Stomach (tissue), 9 donors: Measurements from ENCODE around the gene ORC1. TPM values are rescaled to one million over a fixed set of nuclear protein-coding genes. Genes with fewer than 3 reads are reported as not detected.

Source experiments
- DNase-seq, 2 donors: peaks; one replicate each; pipeline versions ENCODE4 v3.0.0 to v3.0.0-alpha.2; 2013 to 2019
- H3K27ac ChIP-seq, 5 donors: fragments of 200-600 bp in 4 of 5; sonication (generic) in 4 of 5; one replicate each; pipeline ENCODE4 v1.5.1; 2013 to 2019; ENCODE audit warnings: mild to moderate bottlenecking in 1 of 5, moderate library complexity in 1 of 5
- H3K27me3 ChIP-seq, 3 donors: fragments of 200-600 bp; sonication (generic); one replicate each; pipeline ENCODE4 v1.5.1; 2017 to 2019; ENCODE audit warnings: mixed run types in 1 of 3
- H3K36me3 ChIP-seq, 4 donors: fragments of 200-600 bp; sonication (generic); 1 replicate in 3 of 4; 2 replicates in 1 of 4; pipeline ENCODE4 v1.5.1; 2016 to 2019
- H3K4me1 ChIP-seq, 4 donors: fragments of 200-600 bp; sonication (generic); one replicate each; pipeline ENCODE4 v1.5.1; 2016 to 2019
- H3K4me3 ChIP-seq, 4 donors: fragments of 200-600 bp; sonication (generic) in 3 of 4; one replicate each; pipeline ENCODE4 v1.5.1; 2016 to 2019; ENCODE audit warnings: mild to moderate bottlenecking in 1 of 4
- H3K9me3 ChIP-seq, 4 donors: fragments of 200-600 bp; sonication (generic); one replicate each; pipeline ENCODE4 v1.5.1; 2016 to 2019
- EP300 ChIP-seq: sonication (generic); formaldehyde crosslinking; IDR thresholded peaks from one replicate; pipeline ENCODE4 v1.6.1; 2017; ENCODE audit warnings: antibody characterized with exemption
- POLR2A ChIP-seq, 4 donors: fragments of 450-650 bp; IDR thresholded peaks; one replicate each; pipeline ENCODE4 v1.6.1; 2016; ENCODE audit warnings: antibody characterized with exemption in 4 of 4, control low read depth in 2 of 4, mild to moderate bottlenecking in 1 of 4, moderate library complexity in 1 of 4
- POLR2AphosphoS5 ChIP-seq, 3 donors: sonication (generic); formaldehyde crosslinking; IDR thresholded peaks; one replicate each; pipeline ENCODE4 v1.6.1; 2016; ENCODE audit warnings: antibody characterized with exemption in 3 of 3
- WGBS, 5 donors: extraction: QIAGEN DNeasy Blood & Tissue Kit in 3 of 5; methylation state at CpG; one replicate each; pipeline versions ENCODE4 v1.1.5 to v1.1.7; 2013 to 2018; 5-methylcytosine and 5-hydroxymethylcytosine counted together
- intact Hi-C: fragments of 100-400 bp; cut with DNase I; formaldehyde crosslinking; loops from one replicate; pipeline ENCODE4 v1.15.1; 2023; ENCODE audit warnings: low total_unique reads
- polyA plus RNA-seq, 3 donors: library from polyadenylated mRNA; stranded (reverse); fragments of 200-250 nt; gene quantifications; one replicate each; pipeline ENCODE4 v1.2.3, GENCODE V29; 2013
- total RNA-seq, 5 donors: library from RNA; depleted of rRNA; stranded (reverse); fragments of >200 nt; gene quantifications; one replicate each; pipeline versions ENCODE4 v1.1.0 to v1.2.3, GENCODE V29; 2014 to 2016
- TF ChIP-seq, protein P1 (sequence below), 7 experiments: fragments of 450-650 bp in 4 of 7; fragments of 200-600 bp in 3 of 7; sonication (generic) in 3 of 7; IDR thresholded peaks; one replicate each; pipeline ENCODE4 v1.5.1; 2016 to 2019; ENCODE audit warnings: antibody characterized with exemption in 7 of 7, control low read depth in 2 of 7, mild to moderate bottlenecking in 1 of 7
- donor health status: healthy with polysubstance abuse.
- donor health status: Bipolar disorder and iron deficiency.
- donor health status: healthy.

ORC1 gene
- total and polyA plus RNA-seq, 8 donors = 1.1 to 19.4 (median 1.7) TPM

- Histone ChIP-seq H3K4me3 (no peak overlapping the region), H3K36me3 (peaks cover 5 to 62% (median 45%) of the 10 kb centered on the region in 4 donors), H3K9me3 (no peaks in the 10 kb centered on the region), H3K27ac (no peak overlapping the region), H3K27me3 (no peaks in the 10 kb centered on the region), H3K4me1 (no peaks in the 10 kb centered on the region)
- 81 to 88% (median 86%) methylated on average over 3 of the region's 3 CpGs for WGBS, 5 donors
- no peak for TF ChIP-seq POLR2AphosphoS5 (IDR thresholded peaks at IDR 0.05)
- TF ChIP-seq EP300 = no peak
- intact Hi-C loops = no loop called here
- no peak for DNase-seq
Measured at GRCh38 chr1:52334906-52335528, 69.2 kb downstream of the ORC1 start.

DNA sequence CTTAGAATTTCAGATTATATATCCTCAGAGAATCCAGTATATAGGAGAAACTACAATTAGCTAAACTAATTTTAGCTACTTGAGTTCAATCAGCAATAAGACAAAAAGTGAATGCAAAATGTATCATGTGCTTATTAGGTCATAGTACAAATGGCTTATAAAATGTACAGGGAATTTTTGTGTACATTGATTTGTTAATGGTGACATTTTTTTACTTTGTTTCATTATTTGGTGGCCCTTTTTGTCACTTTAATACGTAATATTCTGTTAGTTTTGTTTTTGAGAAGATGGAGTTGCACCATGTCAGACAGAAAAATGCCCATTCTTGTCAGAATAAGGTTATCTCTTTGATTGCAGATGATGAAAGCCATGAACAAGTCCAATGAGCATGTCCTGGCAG, 71.8 kb downstream of the ORC1 start:
- intact Hi-C loops = no loop called here
- no peak overlapping the region for H3K4me3 ChIP-seq
- H3K27ac ChIP-seq = no peak overlapping the region
- TF ChIP-seq EP300 (no peak), POLR2A (IDR thresholded peaks at IDR 0.05) (no peak), POLR2AphosphoS5 (IDR thresholded peaks at IDR 0.05) (no peak)
- TF ChIP-seq, protein P1, sequence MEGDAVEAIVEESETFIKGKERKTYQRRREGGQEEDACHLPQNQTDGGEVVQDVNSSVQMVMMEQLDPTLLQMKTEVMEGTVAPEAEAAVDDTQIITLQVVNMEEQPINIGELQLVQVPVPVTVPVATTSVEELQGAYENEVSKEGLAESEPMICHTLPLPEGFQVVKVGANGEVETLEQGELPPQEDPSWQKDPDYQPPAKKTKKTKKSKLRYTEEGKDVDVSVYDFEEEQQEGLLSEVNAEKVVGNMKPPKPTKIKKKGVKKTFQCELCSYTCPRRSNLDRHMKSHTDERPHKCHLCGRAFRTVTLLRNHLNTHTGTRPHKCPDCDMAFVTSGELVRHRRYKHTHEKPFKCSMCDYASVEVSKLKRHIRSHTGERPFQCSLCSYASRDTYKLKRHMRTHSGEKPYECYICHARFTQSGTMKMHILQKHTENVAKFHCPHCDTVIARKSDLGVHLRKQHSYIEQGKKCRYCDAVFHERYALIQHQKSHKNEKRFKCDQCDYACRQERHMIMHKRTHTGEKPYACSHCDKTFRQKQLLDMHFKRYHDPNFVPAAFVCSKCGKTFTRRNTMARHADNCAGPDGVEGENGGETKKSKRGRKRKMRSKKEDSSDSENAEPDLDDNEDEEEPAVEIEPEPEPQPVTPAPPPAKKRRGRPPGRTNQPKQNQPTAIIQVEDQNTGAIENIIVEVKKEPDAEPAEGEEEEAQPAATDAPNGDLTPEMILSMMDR (IDR thresholded peaks at IDR 0.05) = no peak
- 88 to 98% (median 91%) methylated on average over 1 of the region's 1 CpG for WGBS, 5 donors
- no peaks in the 10 kb centered on the region for H3K9me3 ChIP-seq
- peaks cover 0 to 36% (median 28%) of the 10 kb centered on the region in 4 donors for H3K36me3 ChIP-seq
- DNase-seq = no peak
- H3K27me3 ChIP-seq = no peaks in the 10 kb centered on the region
- no peaks in the 10 kb centered on the region for H3K4me1 ChIP-seq

- Histone ChIP-seq H3K27me3 (no peaks in the 10 kb centered on the region), H3K9me3 (no peaks in the 10 kb centered on the region), H3K4me1 (no peaks in the 10 kb centered on the region), H3K4me3 (no peak overlapping the region), H3K27ac (no peak overlapping the region), H3K36me3 (peaks cover 0 to 11% (median 10%) of the 10 kb centered on the region in 4 donors)
- DNase-seq = no peak
- TF ChIP-seq POLR2A (IDR thresholded peaks at IDR 0.05) = no peak
- TF ChIP-seq POLR2AphosphoS5 (IDR thresholded peaks at IDR 0.05) = no peak
- TF ChIP-seq, protein P1 (IDR thresholded peaks at IDR 0.05) = no peak
- TF ChIP-seq EP300 = no peak
- 95 to 100% (median 97%) methylated on average over 1 of the region's 1 CpG for WGBS, 5 donors
- intact Hi-C loops = no loop called here
Measured at GRCh38 chr1:52328615-52329014, 75.6 kb downstream of the ORC1 start.

- Histone ChIP-seq H3K9me3 (no peaks in the 10 kb centered on the region), H3K27ac (no peak overlapping the region), H3K4me1 (no peaks in the 10 kb centered on the region), H3K4me3 (no peak overlapping the region), H3K36me3 (peaks cover 0 to 14% (median 3%) of the 10 kb centered on the region in 4 donors), H3K27me3 (no peaks in the 10 kb centered on the region)
- no peak for DNase-seq
- WGBS, 5 donors = 85 to 95% (median 88%) methylated on average over 5 of the region's 5 CpGs
- intact Hi-C loops = no loop called here
- TF ChIP-seq POLR2AphosphoS5 (IDR thresholded peaks at IDR 0.05) (no peak), POLR2A (IDR thresholded peaks at IDR 0.05) (no peak)
Measured at GRCh38 chr1:52325786-52326185, 78.4 kb downstream of the ORC1 start.

GRCh38 chr1:52323731-52324130, 80.5 kb downstream of the ORC1 start:
- DNase-seq = no peak
- peaks cover 0 to 14% (median 3%) of the 10 kb centered on the region in 4 donors for H3K36me3 ChIP-seq
- H3K9me3 ChIP-seq = no peaks in the 10 kb centered on the region
- intact Hi-C loops = no loop called here
- H3K4me3 ChIP-seq = no peak overlapping the region
- no peaks in the 10 kb centered on the region for H3K27me3 ChIP-seq
- TF ChIP-seq EP300 (no peak), POLR2AphosphoS5 (IDR thresholded peaks at IDR 0.05) (no peak), POLR2A (IDR thresholded peaks at IDR 0.05) (no peak)
- TF ChIP-seq, protein P1 (IDR thresholded peaks at IDR 0.05) = no peak
- no peak overlapping the region for H3K27ac ChIP-seq
- WGBS, 5 donors = 92 to 96% (median 94%) methylated on average over 8 of the region's 8 CpGs
- H3K4me1 ChIP-seq = no peaks in the 10 kb centered on the region

Other genes with a start within 250 kb of the ORC1 start
- gene CC2D1B, start 38.2 kb downstream of the ORC1 start, total RNA-seq = 10 to 100 TPM; 27.0 to 81.0 (median 31.5) TPM
- 10 to 100 TPM; 11.6 to 15.6 (median 15.1) TPM for gene CC2D1B, start 38.2 kb downstream of the ORC1 start, polyA plus RNA-seq
- 10 to 100 TPM in 3 of 5 donors, 1 to 10 TPM in 2; 7.6 to 21.7 (median 11.6) TPM for gene PRPF38A, start 179 bp upstream of the ORC1 start, total RNA-seq
- gene PRPF38A, start 179 bp upstream of the ORC1 start, polyA plus RNA-seq = 10 to 100 TPM; 12.8 to 21.1 (median 15.1) TPM
- 100 to 1,000 TPM in 1 of 5 donors, 10 to 100 TPM in 4; 17.4 to 107 (median 57.7) TPM for gene TUT4, start 148.7 kb upstream of the ORC1 start, total RNA-seq
- gene TUT4, start 148.7 kb upstream of the ORC1 start, polyA plus RNA-seq = 10 to 100 TPM; 11.8 to 23.4 (median 22.6) TPM
- gene GPX7, start 197.9 kb upstream of the ORC1 start, total RNA-seq = 10 to 100 TPM in 2 of 5 donors, 1 to 10 TPM in 1, under 1 TPM in 1, not detected in 1; 0.87 to 57.6 (median 17.9) TPM
- gene GPX7, start 197.9 kb upstream of the ORC1 start, polyA plus RNA-seq = 1 to 10 TPM; 6.3 to 7.0 (median 7.0) TPM
- 1 to 10 TPM in 1 of 5 donors, not detected in 4; 2.4 TPM for gene SHISAL2A, start 228.7 kb upstream of the ORC1 start, total RNA-seq
- gene SHISAL2A, start 228.7 kb upstream of the ORC1 start, polyA plus RNA-seq = under 1 TPM in 1 of 3 donors, not detected in 2; 0.20 TPM